ENCODE data around the gene RALA. TPM values are rescaled to one million over a fixed set of nuclear protein-coding genes. Genes with fewer than 3 reads are reported as not detected.

RALA gene
- total RNA-seq, 4 donors from 2014 or later = 16.2 to 20.5 (median 19.0) TPM

- H3K4me3 ChIP-seq (ENCODE audit: low read depth, poor library complexity, severe bottlenecking) = no peak overlapping the region
- TF ChIP-seq CTCF (IDR thresholded peaks at IDR 0.05) (no peak), POLR2A (IDR thresholded peaks at IDR 0.05) (no peak)
- no peak for DNase-seq (ENCODE audit: low spot score in 2 of 2)
- 84 to 86% methylated on average over 1 of the region's 1 CpG for WGBS, 2 donors
- intact Hi-C loops (cut with DNase I; ENCODE audit: low total_unique reads) = no loop called here
Observed at GRCh38 chr7:39615350-39615975, 7.9 kb upstream of the RALA start.

GRCh38 chr7:39616138-39616537 lies 7.2 kb upstream of the RALA start:
- intact Hi-C loops (cut with DNase I; ENCODE audit: low total_unique reads) = no loop called here
- TF ChIP-seq POLR2A (IDR thresholded peaks at IDR 0.05) (no peak), CTCF (IDR thresholded peaks at IDR 0.05) (no peak)
- DNase-seq (ENCODE audit: low spot score in 2 of 2) = no peak
- 58 to 69% methylated on average over 1 of the region's 1 CpG for WGBS, 2 donors
- no peak overlapping the region for H3K4me3 ChIP-seq (ENCODE audit: low read depth, poor library complexity, severe bottlenecking)

- DNase-seq (ENCODE audit: low spot score in 2 of 2) = no peak
- intact Hi-C loops (cut with DNase I; ENCODE audit: low total_unique reads) = no loop called here
- H3K4me3 ChIP-seq (ENCODE audit: low read depth, poor library complexity, severe bottlenecking) = no peak overlapping the region
- no peak for TF ChIP-seq POLR2A (IDR thresholded peaks at IDR 0.05)
- no peak for TF ChIP-seq CTCF (IDR thresholded peaks at IDR 0.05)
Observed at GRCh38 chr7:39617005-39617404, 6.4 kb upstream of the RALA start.

GRCh38 chr7:39618868-39619267 lies 4.5 kb upstream of the RALA start:
- intact Hi-C loops (cut with DNase I; ENCODE audit: low total_unique reads) = no loop called here
- no peak for TF ChIP-seq POLR2A (IDR thresholded peaks at IDR 0.05)
- TF ChIP-seq CTCF (IDR thresholded peaks at IDR 0.05) = no peak
- WGBS, 2 donors = 88 to 94% methylated on average over 4 of the region's 4 CpGs
- no peak overlapping the region for H3K4me3 ChIP-seq (ENCODE audit: low read depth, poor library complexity, severe bottlenecking)
- DNase-seq (ENCODE audit: low spot score in 2 of 2) = no peak

- intact Hi-C loops (cut with DNase I; ENCODE audit: low total_unique reads) = no loop called here
- no peak overlapping the region for H3K4me3 ChIP-seq (ENCODE audit: low read depth, poor library complexity, severe bottlenecking)
- DNase-seq (ENCODE audit: low spot score in 2 of 2) = no peak
- TF ChIP-seq CTCF (IDR thresholded peaks at IDR 0.05) = no peak
- no peak for TF ChIP-seq POLR2A (IDR thresholded peaks at IDR 0.05)
Observed at GRCh38 chr7:39620486-39620885, 2.9 kb upstream of the RALA start.

GRCh38 chr7:39621261-39621660 lies 2.1 kb upstream of the RALA start:
- DNase-seq (ENCODE audit: low spot score in 2 of 2) = no peak
- no peak for TF ChIP-seq POLR2A (IDR thresholded peaks at IDR 0.05)
- TF ChIP-seq CTCF (IDR thresholded peaks at IDR 0.05) = no peak
- WGBS, 2 donors = 58 to 59% methylated on average over 1 of the region's 1 CpG

More at GRCh38 chr7:39621261-39621660, 2.1 kb upstream of the RALA start:
- intact Hi-C loops (cut with DNase I; ENCODE audit: low total_unique reads) = no loop called here
- H3K4me3 ChIP-seq (ENCODE audit: low read depth, poor library complexity, severe bottlenecking) = no peak overlapping the region

Measured in lower leg skin (tissue), 4 donors.